ENCODE results near the gene PTPRT.

The PTPRT gene

GRCh38 chr20:42093041-42093440 is 1096.7 kb downstream of the PTPRT start:
- DNase-seq = no peak

- no peak for DNase-seq
These were observed 1104.3 kb downstream of the PTPRT start for GRCh38 chr20:42085366-42085765.

GRCh38 chr20:42083280-42083679 is 1106.4 kb downstream of the PTPRT start:
- no peak for DNase-seq

- no peak for DNase-seq
These were observed 1107.1 kb downstream of the PTPRT start for GRCh38 chr20:42082611-42083010.

GRCh38 chr20:42080956-42081355 is 1108.8 kb downstream of the PTPRT start:
- no peak for DNase-seq

GRCh38 chr20:42074944-42075343 is 1114.8 kb downstream of the PTPRT start:
- no peak for DNase-seq

- DNase-seq = no peak
These were observed 1122.1 kb downstream of the PTPRT start for GRCh38 chr20:42067596-42067995.

- no peak for DNase-seq
These were observed 1122.5 kb downstream of the PTPRT start for GRCh38 chr20:42067174-42067573.

- DNase-seq = no peak
These were observed 1126.6 kb downstream of the PTPRT start for GRCh38 chr20:42063141-42063540.

GRCh38 chr20:42053350-42053749 is 1136.4 kb downstream of the PTPRT start:
- no peak for DNase-seq

- DNase-seq = no peak
These were observed 1137.8 kb downstream of the PTPRT start for GRCh38 chr20:42051921-42052320.

GRCh38 chr20:42046371-42047085 is 1143.2 kb downstream of the PTPRT start:
- DNase-seq = no peak

GRCh38 chr20:42043921-42044320 is 1145.8 kb downstream of the PTPRT start:
- no peak for DNase-seq

- no peak for DNase-seq
These were observed 1148.6 kb downstream of the PTPRT start for GRCh38 chr20:42041000-42041565.

- DNase-seq = no peak
These were observed 1161.9 kb downstream of the PTPRT start for GRCh38 chr20:42027746-42028268.

GRCh38 chr20:42026599-42026998 is 1163.1 kb downstream of the PTPRT start:
- DNase-seq = no peak

GRCh38 chr20:42024653-42025052 is 1165.1 kb downstream of the PTPRT start:
- no peak for DNase-seq

All from NCI-H2081 treated with DMSO at 0.1 percent for 48 hours (cell line).